Brain microvascular endothelial cell (primary cell): ENCODE data around the gene ACTN2.

Experiments used
- DNase-seq: peaks from one replicate; pipeline ENCODE4 v3.0.0-alpha.2; 2020
- H3K27ac ChIP-seq: fragments of 250-450 bp; sonication (Bioruptor Pico); 2 replicates; pipeline ENCODE4 v1.5.1; 2020; ENCODE audit warnings: mild to moderate bottlenecking, moderate library complexity
- H3K27me3 ChIP-seq: fragments of 250-450 bp; sonication (Bioruptor Pico); replicated peaks from 2 replicates; pipeline ENCODE4 v1.5.1; 2020; ENCODE audit warnings: mild to moderate bottlenecking
- H3K36me3 ChIP-seq: fragments of 250-450 bp; sonication (Bioruptor Pico); replicated peaks from 2 replicates; pipeline ENCODE4 v1.5.1; 2020; ENCODE audit warnings: mild to moderate bottlenecking
- H3K4me3 ChIP-seq: 2 replicates; pipeline ENCODE4 v1.5.1; 2011; ENCODE audit warnings: low read depth, mild to moderate bottlenecking, control low read depth, low read length, moderate library complexity
- in situ Hi-C: cut with HindIII; loops from 2 replicates; pipeline ENCODE4 v1.10.0; 2017; ENCODE audit warnings: low sequenced_read_pairs, low pct_ligation_motif_present
- TF ChIP-seq, protein P1 (sequence below): IDR thresholded peaks from 2 replicates; pipeline ENCODE4 v1.5.1; 2011; ENCODE audit warnings: low read depth, mild to moderate bottlenecking, moderate library complexity, low read length, control low read depth, inconsistent platforms; ENCODE audit errors: missing control alignments

ACTN2 gene

DNA sequence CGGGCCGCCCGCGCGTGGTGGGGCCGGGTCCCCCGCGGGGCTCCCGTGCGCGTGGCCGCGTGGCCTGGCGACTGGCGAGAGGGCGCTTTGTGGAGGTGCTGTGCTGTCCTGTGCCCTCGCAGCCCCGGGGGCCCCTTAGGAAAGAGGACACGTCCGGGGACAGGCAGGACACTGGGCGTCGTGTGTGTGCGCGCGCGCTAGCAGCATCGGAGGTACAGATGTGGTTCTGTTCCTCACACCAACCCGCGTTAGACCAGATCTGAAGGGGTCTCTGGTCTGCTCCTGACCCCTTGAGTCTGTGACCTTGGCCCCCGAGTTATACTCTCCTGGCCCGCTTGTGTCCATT, 489 bp downstream of the ACTN2 start:
- Histone ChIP-seq H3K27me3 (peaks cover 12% of the 10 kb centered on the region), H3K4me3 (peak overlapping the region; percentile 15), H3K27ac (no peak overlapping the region), H3K36me3 (no peaks in the 10 kb centered on the region)
- TF ChIP-seq, protein P1, sequence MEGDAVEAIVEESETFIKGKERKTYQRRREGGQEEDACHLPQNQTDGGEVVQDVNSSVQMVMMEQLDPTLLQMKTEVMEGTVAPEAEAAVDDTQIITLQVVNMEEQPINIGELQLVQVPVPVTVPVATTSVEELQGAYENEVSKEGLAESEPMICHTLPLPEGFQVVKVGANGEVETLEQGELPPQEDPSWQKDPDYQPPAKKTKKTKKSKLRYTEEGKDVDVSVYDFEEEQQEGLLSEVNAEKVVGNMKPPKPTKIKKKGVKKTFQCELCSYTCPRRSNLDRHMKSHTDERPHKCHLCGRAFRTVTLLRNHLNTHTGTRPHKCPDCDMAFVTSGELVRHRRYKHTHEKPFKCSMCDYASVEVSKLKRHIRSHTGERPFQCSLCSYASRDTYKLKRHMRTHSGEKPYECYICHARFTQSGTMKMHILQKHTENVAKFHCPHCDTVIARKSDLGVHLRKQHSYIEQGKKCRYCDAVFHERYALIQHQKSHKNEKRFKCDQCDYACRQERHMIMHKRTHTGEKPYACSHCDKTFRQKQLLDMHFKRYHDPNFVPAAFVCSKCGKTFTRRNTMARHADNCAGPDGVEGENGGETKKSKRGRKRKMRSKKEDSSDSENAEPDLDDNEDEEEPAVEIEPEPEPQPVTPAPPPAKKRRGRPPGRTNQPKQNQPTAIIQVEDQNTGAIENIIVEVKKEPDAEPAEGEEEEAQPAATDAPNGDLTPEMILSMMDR, result no peak
- no peak for DNase-seq
- in situ Hi-C loops, result no loop called here

DNA sequence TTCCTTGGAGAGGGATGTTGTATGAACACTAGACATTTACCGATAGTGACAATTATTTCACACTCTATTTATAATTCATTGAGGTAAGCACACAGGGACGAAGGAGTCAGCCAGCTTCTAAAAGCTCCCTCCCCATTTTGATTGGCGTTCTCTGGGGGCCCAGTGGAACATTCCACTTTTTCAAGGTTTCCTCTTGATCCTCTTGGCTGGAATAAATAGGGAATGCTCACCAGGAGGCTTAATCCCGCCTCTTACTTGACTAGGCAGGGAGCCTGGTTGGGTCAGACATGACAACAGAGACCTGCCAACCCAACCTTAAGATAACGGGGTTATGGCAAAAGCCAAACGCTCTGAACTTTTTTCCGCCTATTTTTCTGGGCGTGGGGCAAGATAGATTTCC, 974 bp downstream of the ACTN2 start:
- DNase-seq, result no peak
- no peak overlapping the region for H3K4me3 ChIP-seq
- TF ChIP-seq, protein P1, result no peak
- peaks cover 12% of the 10 kb centered on the region for H3K27me3 ChIP-seq
- no peaks in the 10 kb centered on the region for H3K36me3 ChIP-seq
- in situ Hi-C loops, result no loop called here
- no peak overlapping the region for H3K27ac ChIP-seq

- Histone ChIP-seq H3K27me3 (peaks cover 12% of the 10 kb centered on the region), H3K27ac (no peak overlapping the region), H3K4me3 (no peak overlapping the region), H3K36me3 (no peaks in the 10 kb centered on the region)
- in situ Hi-C loops, result no loop called here
- no peak for DNase-seq
- TF ChIP-seq, protein P1, result no peak
These were observed 2.4 kb downstream of the ACTN2 start for GRCh38 chr1:236688705-236689104.

DNA sequence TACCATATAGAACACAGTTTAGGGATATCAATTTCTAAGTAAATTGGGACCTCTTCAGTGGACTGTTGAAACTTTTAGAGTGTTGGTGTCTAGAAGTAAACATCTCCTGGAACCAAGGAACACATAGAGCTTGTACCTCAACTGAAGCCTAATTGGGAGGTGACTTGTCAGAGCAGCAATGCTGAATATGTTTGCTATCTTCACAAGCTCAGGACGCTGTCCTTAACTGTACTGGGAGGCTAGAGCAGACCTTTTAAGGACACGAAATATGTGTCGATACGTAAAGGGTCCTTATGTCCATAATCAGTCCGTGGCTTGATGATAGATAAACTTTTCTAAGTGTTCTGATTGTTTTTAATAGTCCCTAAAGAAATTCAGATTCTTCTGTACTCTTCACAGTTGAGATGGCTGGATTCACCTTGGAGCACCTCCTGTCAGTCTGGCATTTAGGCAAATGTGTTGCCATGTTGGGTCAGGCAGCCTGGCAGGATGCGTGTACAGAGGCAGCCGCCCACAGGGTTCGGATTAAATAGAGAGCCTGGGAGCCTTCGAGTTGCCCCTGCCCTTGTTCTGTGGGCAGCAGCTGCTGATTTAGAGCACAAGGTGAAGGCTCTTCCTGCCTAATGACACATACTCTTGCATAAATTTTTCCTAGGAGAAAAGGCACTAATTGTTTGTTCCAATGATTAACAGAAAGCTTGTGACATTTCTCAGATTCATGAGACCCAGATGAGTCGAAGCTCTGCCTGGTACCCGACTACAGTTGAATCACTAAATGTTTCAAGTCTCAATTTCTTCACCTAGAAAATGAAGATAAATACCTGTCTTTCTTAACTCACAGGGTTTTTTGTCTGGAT, 3.6 kb downstream of the ACTN2 start:
- DNase-seq, result no peak
- Histone ChIP-seq H3K27me3 (peaks cover 12% of the 10 kb centered on the region), H3K4me3 (no peak overlapping the region), H3K27ac (no peak overlapping the region), H3K36me3 (no peaks in the 10 kb centered on the region)
- TF ChIP-seq, protein P1, result no peak
- in situ Hi-C loops, result no loop called here

GRCh38 chr1:236691348-236691747, 5.0 kb downstream of the ACTN2 start:
- H3K27ac ChIP-seq, result no peak overlapping the region
- in situ Hi-C loops, result no loop called here
- no peaks in the 10 kb centered on the region for H3K36me3 ChIP-seq
- DNase-seq, result no peak
- peaks cover 7% of the 10 kb centered on the region for H3K27me3 ChIP-seq
- no peak overlapping the region for H3K4me3 ChIP-seq
- TF ChIP-seq, protein P1, result no peak

DNA sequence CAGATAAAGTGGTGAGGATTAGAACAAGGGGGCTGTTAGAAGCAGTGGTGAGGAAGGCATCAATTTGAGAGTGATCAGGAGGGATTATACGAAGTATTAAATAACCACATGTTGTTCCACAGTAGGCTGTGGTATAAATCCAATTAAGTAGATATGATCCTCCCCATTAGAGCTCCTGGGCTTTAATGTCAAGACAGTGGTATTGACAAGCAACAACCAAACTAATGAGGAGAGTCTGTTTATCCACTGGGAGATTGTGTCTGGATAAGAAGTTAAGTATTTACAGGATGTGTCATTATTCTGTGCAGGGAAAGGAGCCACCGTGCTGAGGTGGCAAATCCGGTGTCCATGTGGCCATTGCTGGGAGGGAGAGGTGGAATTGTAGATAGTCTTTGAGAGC, 5.8 kb downstream of the ACTN2 start:
- no peaks in the 10 kb centered on the region for H3K36me3 ChIP-seq
- in situ Hi-C loops, result no loop called here
- no peak for DNase-seq
- H3K27me3 ChIP-seq, result peaks cover 7% of the 10 kb centered on the region
- H3K27ac ChIP-seq, result no peak overlapping the region
- TF ChIP-seq, protein P1, result no peak
- no peak overlapping the region for H3K4me3 ChIP-seq
